ENCODE measurements around the gene ZDHHC18. TPM values are rescaled to one million over a fixed set of nuclear protein-coding genes. Genes with fewer than 3 reads are reported as not detected.

Gene ZDHHC18
- total RNA-seq, 1 donor from 2014 or later, result 29.7 TPM

DNA sequence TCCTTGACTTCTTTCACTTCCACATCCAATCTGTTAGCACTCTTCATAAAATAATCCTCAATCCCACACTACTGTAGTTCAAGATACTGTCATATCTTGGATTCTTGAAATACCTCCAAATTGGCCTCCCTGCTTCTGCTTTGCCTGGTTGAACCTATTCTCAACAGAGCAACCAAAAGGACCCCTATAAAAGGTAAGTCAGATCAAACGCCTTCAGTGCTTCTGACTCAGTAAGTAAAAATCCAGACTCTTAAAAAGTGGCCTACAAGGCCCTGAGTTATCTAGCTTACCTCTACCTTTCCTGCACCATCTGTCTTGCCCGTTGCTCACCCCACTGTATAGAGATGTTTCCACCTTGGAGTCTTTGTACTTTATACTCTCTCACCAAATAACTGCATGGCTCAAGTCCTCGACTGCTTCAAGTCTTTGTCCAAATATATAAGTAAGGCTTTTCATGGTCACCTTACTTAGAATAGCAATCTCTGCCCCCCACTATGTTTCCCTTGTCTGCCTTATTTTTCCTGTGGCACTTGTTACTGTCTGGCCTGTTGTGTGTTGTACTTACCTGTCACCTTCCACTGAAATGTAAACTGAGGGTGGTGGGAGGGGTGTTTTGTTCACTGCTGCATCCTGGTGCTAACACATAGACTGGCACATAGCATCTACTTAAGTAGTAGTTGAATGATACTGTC is 43.8 kb upstream of the ZDHHC18 start:
- peaks cover 56% of the 10 kb centered on the region for H3K4me1 Mint-ChIP-seq (ENCODE audit: unreplicated experiment)
- no peaks in the 10 kb centered on the region for H3K27me3 Mint-ChIP-seq
- DNase-seq (ENCODE audit: extremely low spot score, unreplicated experiment), result no peak
- H3K9me3 Mint-ChIP-seq, result no peaks in the 10 kb centered on the region
- H3K4me3 Mint-ChIP-seq, result no peak overlapping the region
- TF ChIP-seq, protein P1, sequence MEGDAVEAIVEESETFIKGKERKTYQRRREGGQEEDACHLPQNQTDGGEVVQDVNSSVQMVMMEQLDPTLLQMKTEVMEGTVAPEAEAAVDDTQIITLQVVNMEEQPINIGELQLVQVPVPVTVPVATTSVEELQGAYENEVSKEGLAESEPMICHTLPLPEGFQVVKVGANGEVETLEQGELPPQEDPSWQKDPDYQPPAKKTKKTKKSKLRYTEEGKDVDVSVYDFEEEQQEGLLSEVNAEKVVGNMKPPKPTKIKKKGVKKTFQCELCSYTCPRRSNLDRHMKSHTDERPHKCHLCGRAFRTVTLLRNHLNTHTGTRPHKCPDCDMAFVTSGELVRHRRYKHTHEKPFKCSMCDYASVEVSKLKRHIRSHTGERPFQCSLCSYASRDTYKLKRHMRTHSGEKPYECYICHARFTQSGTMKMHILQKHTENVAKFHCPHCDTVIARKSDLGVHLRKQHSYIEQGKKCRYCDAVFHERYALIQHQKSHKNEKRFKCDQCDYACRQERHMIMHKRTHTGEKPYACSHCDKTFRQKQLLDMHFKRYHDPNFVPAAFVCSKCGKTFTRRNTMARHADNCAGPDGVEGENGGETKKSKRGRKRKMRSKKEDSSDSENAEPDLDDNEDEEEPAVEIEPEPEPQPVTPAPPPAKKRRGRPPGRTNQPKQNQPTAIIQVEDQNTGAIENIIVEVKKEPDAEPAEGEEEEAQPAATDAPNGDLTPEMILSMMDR (conservative IDR thresholded peaks at IDR 0.05), result no peak
- peak overlapping the region; percentile 99 for H3K27ac Mint-ChIP-seq
- H3K36me3 Mint-ChIP-seq, result peaks cover 35% of the 10 kb centered on the region

DNA sequence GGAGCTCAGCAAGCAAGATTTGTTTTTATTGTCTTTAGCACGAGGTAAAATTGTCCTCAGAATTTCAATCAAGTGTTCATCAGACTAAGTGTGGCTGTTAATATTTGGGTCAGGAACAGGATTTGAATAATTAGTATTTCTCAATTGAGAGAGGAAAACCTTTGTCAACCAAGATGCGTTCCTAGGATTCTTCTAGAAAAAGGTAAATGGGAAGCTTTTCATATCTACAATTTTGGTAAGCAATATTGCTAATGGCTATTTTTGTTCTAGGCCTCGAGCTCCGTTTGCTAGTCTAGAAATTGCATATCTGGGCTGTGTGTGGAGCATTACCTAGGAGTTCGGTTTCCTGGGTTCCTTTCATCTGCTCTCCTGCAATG is 42.9 kb upstream of the ZDHHC18 start:
- Mint-ChIP-seq H3K36me3 (peaks cover 28% of the 10 kb centered on the region), H3K9me3 (no peaks in the 10 kb centered on the region), H3K27ac (peak overlapping the region; percentile 99), H3K27me3 (no peaks in the 10 kb centered on the region), H3K4me3 (peak overlapping the region; percentile 35), H3K4me1 (ENCODE audit: unreplicated experiment) (peaks cover 59% of the 10 kb centered on the region)
- DNase-seq (ENCODE audit: extremely low spot score, unreplicated experiment), result no peak
- TF ChIP-seq, protein P1 (conservative IDR thresholded peaks at IDR 0.05), result no peak

DNA sequence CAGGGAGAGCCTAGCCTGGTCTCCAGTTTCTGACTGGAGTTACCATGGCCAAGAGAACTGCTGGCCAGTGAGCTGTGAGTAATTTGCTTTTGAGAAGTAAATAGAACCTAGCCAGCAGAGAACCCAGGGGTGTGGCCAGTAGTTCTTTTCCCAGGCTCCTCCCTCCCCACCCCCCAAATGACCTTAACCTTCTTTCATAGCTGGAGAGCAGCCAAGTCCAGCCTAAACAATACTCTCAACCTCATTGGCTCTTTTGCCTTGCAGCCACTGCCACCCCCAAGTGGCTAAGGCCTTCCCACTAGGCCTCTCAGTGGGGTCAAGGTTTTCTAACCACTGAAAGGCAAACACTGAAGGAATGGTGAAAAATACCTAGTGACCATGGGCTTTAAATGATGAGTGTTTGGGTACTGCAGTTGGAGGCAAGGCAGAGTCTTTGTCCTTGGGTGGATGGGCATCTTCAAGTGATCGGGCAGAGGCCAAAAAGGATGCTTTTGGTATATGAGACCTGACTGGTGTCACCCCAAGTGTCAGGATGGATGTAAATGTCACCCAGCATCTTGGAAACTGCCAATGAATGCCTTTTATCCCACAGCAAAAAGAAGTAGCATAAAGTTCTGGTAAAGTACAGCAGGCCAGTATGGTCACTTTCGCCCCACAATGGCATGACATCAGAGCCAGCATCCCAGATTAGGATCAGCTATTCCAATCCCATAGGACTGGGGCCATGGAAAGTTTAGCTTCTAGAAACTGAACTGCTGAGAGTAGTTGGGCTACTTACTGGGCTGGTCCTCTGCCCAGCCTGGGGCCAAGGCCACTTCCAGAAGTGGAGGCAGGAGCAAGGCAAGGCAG is 42.2 kb upstream of the ZDHHC18 start:
- DNase-seq (ENCODE audit: extremely low spot score, unreplicated experiment), result no peak
- peaks cover 65% of the 10 kb centered on the region for H3K4me1 Mint-ChIP-seq (ENCODE audit: unreplicated experiment)
- no peaks in the 10 kb centered on the region for H3K9me3 Mint-ChIP-seq
- H3K4me3 Mint-ChIP-seq, result peak overlapping the region; percentile 35
- no peaks in the 10 kb centered on the region for H3K27me3 Mint-ChIP-seq
- H3K27ac Mint-ChIP-seq, result peak overlapping the region; percentile 99
- peaks cover 22% of the 10 kb centered on the region for H3K36me3 Mint-ChIP-seq
- TF ChIP-seq, protein P1 (conservative IDR thresholded peaks at IDR 0.05), result no peak

DNA sequence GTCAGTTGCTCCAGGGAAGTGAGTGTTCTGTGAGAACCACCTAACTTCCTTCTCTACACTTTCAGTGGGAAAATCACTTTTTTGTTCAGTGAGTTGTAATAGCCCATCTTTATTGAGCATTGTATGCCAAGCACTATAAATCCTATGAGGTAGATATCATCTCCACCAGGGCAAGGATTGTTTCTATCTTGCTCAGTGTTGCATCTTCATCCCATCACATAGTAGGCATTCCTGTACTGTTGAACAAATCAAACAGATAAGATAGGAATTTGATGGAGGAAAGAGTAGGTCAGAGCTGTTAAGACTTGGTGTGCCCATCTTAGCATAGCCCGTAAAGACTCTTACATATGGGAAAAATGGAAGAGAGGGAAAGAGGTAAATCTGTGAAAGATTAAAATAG is 41.6 kb upstream of the ZDHHC18 start:
- TF ChIP-seq, protein P1 (conservative IDR thresholded peaks at IDR 0.05), result no peak
- H3K27ac Mint-ChIP-seq, result peak overlapping the region; percentile 99
- H3K4me3 Mint-ChIP-seq, result no peak overlapping the region

DNA sequence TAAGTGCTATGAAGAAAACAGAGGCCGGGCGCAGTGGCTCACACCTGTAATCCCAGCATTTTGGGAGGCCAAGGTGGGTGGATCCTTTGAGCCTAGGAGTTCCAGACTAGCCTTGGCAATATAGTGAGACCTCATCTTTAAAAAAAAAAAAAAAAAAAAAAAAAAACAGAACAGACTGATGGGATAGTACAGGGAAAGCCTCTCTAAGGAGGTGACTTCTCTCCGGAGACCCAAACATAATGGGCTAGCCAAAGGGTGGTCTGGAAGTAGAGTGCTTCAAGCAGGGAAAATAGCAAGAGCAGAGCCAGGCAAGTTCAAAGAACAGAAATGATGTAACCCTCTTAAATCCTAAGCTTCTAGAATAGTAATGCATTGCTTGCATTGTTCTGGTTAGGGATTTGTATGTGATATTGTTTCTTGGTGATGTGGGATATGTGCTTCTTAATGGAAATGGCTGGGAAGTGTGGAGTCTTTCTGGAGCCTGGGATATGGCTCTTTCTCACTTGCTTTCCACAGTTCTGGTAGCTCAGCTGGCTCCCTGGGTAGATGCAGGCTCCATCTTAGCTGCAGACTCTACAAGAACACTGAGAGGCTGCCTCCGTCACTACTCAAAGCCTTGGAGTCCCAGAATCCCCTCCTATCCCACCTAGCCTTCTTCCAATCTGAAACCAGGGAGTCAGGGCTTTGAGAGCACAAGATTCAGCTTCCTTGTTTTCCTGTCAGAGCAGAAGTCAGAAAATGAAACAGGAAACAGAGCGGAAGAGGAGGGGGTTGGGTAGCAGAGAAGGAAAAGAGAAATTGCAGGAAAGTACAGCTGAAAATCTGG is 40.7 kb upstream of the ZDHHC18 start:
- Mint-ChIP-seq H3K27me3 (no peaks in the 10 kb centered on the region), H3K36me3 (peaks cover 15% of the 10 kb centered on the region), H3K4me1 (ENCODE audit: unreplicated experiment) (peaks cover 73% of the 10 kb centered on the region), H3K27ac (peak overlapping the region; percentile 99), H3K4me3 (peak overlapping the region; percentile 99), H3K9me3 (no peaks in the 10 kb centered on the region)
- TF ChIP-seq, protein P1 (conservative IDR thresholded peaks at IDR 0.05), result no peak
- DNase-seq (ENCODE audit: extremely low spot score, unreplicated experiment), result no peak

More for the DNA sequence above, 41.6 kb upstream of the ZDHHC18 start:
- Mint-ChIP-seq H3K9me3 (no peaks in the 10 kb centered on the region), H3K36me3 (peaks cover 15% of the 10 kb centered on the region), H3K4me1 (ENCODE audit: unreplicated experiment) (peaks cover 71% of the 10 kb centered on the region), H3K27me3 (no peaks in the 10 kb centered on the region)
- DNase-seq (ENCODE audit: extremely low spot score, unreplicated experiment), result no peak
